ENCODE data around the gene SDHA. TPM values are rescaled to one million over a fixed set of nuclear protein-coding genes. Genes with fewer than 3 reads are reported as not detected.

The SDHA gene
- total and polyA plus RNA-seq, 2 experiments from 2014 or later, result 247 to 328 TPM

DNA sequence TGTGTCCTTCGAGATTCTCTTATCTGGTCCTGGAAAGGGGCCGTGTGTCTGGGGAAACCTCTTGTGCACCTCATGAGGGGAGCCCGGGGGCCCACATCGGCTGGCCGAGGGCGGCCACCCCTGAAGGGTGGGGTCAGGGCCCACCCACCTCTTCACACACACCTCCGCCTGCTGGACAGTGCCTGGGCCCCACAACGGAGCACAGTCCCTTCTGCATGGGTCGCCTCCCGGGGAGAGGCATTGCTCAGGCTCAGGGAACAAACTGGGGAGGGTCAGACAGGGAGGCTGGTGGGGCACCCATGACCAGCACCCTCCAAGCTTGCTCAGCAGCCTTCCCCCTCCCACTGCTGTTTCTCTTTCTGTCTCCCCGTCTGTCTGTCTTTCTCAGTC is 28.1 kb upstream of the SDHA start:
- Histone ChIP-seq H3K27ac (no peak overlapping the region), H3K4me1 (ENCODE audit: low read depth) (peaks cover 25% of the 10 kb centered on the region), H3K27me3 (no peaks in the 10 kb centered on the region), H3K4me3 (no peak overlapping the region), H3K9me3 (ENCODE audit: low read depth) (no peaks in the 10 kb centered on the region), H3K36me3 (no peaks in the 10 kb centered on the region)
- no peak for DNase-seq (ENCODE audit: low read depth in 1 of 2, low spot score in 1 of 2)
- TF ChIP-seq CTCF (IDR thresholded peaks at IDR 0.05; ENCODE audit: low read depth, low read length), result no peak

- TF ChIP-seq CTCF (IDR thresholded peaks at IDR 0.05; ENCODE audit: low read depth, low read length), result no peak
- Histone ChIP-seq H3K9me3 (ENCODE audit: low read depth) (no peaks in the 10 kb centered on the region), H3K4me3 (no peak overlapping the region), H3K27me3 (no peaks in the 10 kb centered on the region), H3K36me3 (no peaks in the 10 kb centered on the region), H3K4me1 (ENCODE audit: low read depth) (peaks cover 25% of the 10 kb centered on the region), H3K27ac (peak overlapping the region; percentile 56)
- DNase-seq (ENCODE audit: low read depth in 1 of 2, low spot score in 1 of 2), result no peak
Observed at GRCh38 chr5:190366-191035, 27.6 kb upstream of the SDHA start.

GRCh38 chr5:191036-191948 is 26.8 kb upstream of the SDHA start, which contains the start of gene LRRC14B:
Gene LRRC14B, plus strand, starts transcription at chr5:191495. Its CDS starts 44 bp downstream, at chr5:191539.
- H3K9me3 ChIP-seq (ENCODE audit: low read depth), result no peaks in the 10 kb centered on the region
- H3K27ac ChIP-seq, result peak within 1 kb of the TSS; percentile 56
- no peaks in the 10 kb centered on the region for H3K27me3 ChIP-seq
- no peak for TF ChIP-seq CTCF (IDR thresholded peaks at IDR 0.05; ENCODE audit: low read depth, low read length)
- DNase-seq (ENCODE audit: low read depth in 1 of 2, low spot score in 1 of 2), result peak in 1 of 2 donors; percentile 57
- no peaks in the 10 kb centered on the region for H3K36me3 ChIP-seq
- no peak within 1 kb of the TSS for H3K4me3 ChIP-seq
- H3K4me1 ChIP-seq (ENCODE audit: low read depth), result peaks cover 29% of the 10 kb centered on the region

DNA sequence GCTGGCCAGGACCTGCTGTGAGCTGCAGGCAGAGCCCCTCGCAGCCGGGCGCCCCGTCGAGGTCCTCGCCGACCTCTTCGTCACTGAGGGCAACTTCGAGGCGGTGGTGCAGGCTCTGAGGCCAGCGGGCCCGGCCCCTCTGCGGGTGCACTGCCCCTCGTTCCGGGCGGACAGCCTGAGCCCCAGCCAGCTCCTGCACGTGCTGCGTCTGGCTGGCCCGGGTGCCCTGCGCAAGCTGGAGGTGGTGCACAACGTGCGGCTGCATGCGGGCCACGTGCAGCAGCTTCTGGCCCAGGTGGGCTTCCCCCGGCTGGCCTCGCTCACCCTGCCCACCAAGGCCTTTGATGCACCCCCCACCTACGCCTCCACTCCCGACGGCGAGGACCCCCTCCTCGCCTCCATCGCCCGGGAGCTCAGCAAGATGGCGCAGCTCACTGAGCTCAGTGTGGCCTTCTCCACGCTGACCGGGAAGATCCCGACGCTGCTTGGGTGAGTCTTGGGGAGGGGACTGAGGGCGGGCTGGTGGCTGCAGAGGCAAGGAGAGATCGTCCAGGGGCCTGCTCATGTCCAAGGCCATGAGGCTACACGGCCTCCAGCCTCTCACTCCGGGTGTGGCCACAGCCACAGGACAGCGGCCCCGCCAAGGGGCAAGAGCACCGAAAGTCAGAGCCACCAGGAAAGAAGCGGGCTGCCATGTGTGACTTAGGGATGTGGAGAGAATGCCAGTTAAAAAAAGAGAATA is 26.0 kb upstream of the SDHA start:
- Histone ChIP-seq H3K4me1 (ENCODE audit: low read depth) (peaks cover 29% of the 10 kb centered on the region), H3K27me3 (no peaks in the 10 kb centered on the region), H3K36me3 (no peaks in the 10 kb centered on the region), H3K9me3 (ENCODE audit: low read depth) (no peaks in the 10 kb centered on the region), H3K4me3 (no peak overlapping the region), H3K27ac (peak overlapping the region; percentile 56)
- TF ChIP-seq CTCF (IDR thresholded peaks at IDR 0.05; ENCODE audit: low read depth, low read length), result no peak
- DNase-seq (ENCODE audit: low read depth in 1 of 2, low spot score in 1 of 2), result no peak

DNA sequence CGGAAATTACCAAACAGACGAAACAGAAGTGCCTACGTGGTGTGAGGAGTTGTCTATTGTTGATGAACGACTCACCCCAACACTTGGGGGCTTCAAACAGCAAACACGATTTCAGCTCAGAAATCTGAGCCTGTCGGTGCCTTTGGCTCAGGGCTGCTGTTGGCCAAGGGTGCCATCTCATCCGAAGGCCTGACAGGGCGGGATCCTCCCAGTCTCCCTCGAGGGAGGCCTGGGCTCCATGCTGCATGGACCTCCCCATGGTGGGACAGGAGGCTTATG is 25.5 kb upstream of the SDHA start:
- Histone ChIP-seq H3K9me3 (ENCODE audit: low read depth) (no peaks in the 10 kb centered on the region), H3K4me1 (ENCODE audit: low read depth) (peaks cover 29% of the 10 kb centered on the region), H3K27ac (no peak overlapping the region), H3K4me3 (no peak overlapping the region), H3K27me3 (no peaks in the 10 kb centered on the region), H3K36me3 (no peaks in the 10 kb centered on the region)
- TF ChIP-seq CTCF (IDR thresholded peaks at IDR 0.05; ENCODE audit: low read depth, low read length), result no peak
- no peak for DNase-seq (ENCODE audit: low read depth in 1 of 2, low spot score in 1 of 2)
